Measurements from ENCODE around the gene AP4E1. TPM values are rescaled to one million over a fixed set of nuclear protein-coding genes. Genes with fewer than 3 reads are reported as not detected.

The AP4E1 gene
- total and polyA plus RNA-seq, 4 experiments from 2014 or later, result 3.0 to 15.2 (median 9.1) TPM

Other genes with a start within 250 kb of the AP4E1 start
- 10 to 100 TPM; 65.3 to 66.7 TPM for gene TRPM7, start 221.9 kb upstream of the AP4E1 start, total RNA-seq
- 10 to 100 TPM; 12.2 to 15.0 TPM for gene TRPM7, start 221.9 kb upstream of the AP4E1 start, polyA plus RNA-seq
- gene SPPL2A, start 143.0 kb upstream of the AP4E1 start, total RNA-seq, result 10 to 100 TPM; 75.2 to 80.3 TPM
- 100 to 1,000 TPM in 1 of 2 donors, 10 to 100 TPM in 1; 59.9 to 102 TPM for gene SPPL2A, start 143.0 kb upstream of the AP4E1 start, polyA plus RNA-seq
- not detected for gene TNFAIP8L3, start 186.2 kb downstream of the AP4E1 start, total RNA-seq
- not detected for gene TNFAIP8L3, start 186.2 kb downstream of the AP4E1 start, polyA plus RNA-seq